PC-9 (cell line): ENCODE measurements around the gene ATP12A. TPM values are rescaled to one million over a fixed set of nuclear protein-coding genes. Genes with fewer than 3 reads are reported as not detected.

ENCODE experiments used
- BruUV-seq: library from RNA; stranded (reverse); fragments of 400-500 nt; replicated peaks from 2 replicates; lab custom pipeline; 2021; lab: Mats Ljungman, UMichigan
- CTCF ChIA-PET: fragments of 300-600 bp; sonication (Branson Sonifier 250); formaldehyde crosslinking; loops from one replicate; lab custom pipeline; 2022; ENCODE audit warnings: antibody characterized with exemption; lab: Charles Lee
- POLR2A ChIA-PET: fragments of 300-600 bp; sonication (Branson Sonifier 250); formaldehyde crosslinking; loops from one replicate; lab custom pipeline; 2022; ENCODE audit warnings: antibody characterized with exemption; ENCODE audit not compliant: unreplicated experiment; lab: Charles Lee
- DNase-seq, 2 experiments: peaks; one replicate each; pipeline versions ENCODE4 v3.0.0 to v3.0.0-alpha.2; 2015 to 2022; ENCODE audit warnings: mixed read lengths in 1 of 2
- H2AFZ ChIP-seq: fragments of 200-600 bp; sonication (generic); 2 replicates; pipeline ENCODE4 v1.8.1; 2017; ENCODE audit warnings: antibody characterized with exemption
- H3F3A ChIP-seq: fragments of 200-600 bp; sonication (generic); 2 replicates; pipeline ENCODE4 v1.8.1; 2017; ENCODE audit warnings: antibody characterized with exemption, mild to moderate bottlenecking, low read depth; ENCODE audit not compliant: insufficient read depth
- H3K27ac ChIP-seq: fragments of 200-600 bp; sonication (generic); 2 replicates; pipeline ENCODE4 v1.6.1; 2016; ENCODE audit warnings: mixed run types
- H3K27me3 ChIP-seq: fragments of 200-600 bp; sonication (generic); 2 replicates; pipeline ENCODE4 v1.6.1; 2016; ENCODE audit warnings: low read depth, mixed run types; ENCODE audit not compliant: insufficient read depth
- H3K36me3 ChIP-seq: fragments of 200-600 bp; sonication (generic); 2 replicates; pipeline ENCODE4 v1.6.1; 2016; ENCODE audit warnings: low read depth, mixed run types
- H3K4me1 ChIP-seq: fragments of 200-600 bp; sonication (generic); replicated peaks from 2 replicates; pipeline ENCODE4 v1.6.1; 2016; ENCODE audit warnings: mixed run types; ENCODE audit not compliant: insufficient read depth
- H3K4me2 ChIP-seq: fragments of 200-600 bp; sonication (generic); 2 replicates; pipeline ENCODE4 v1.6.1; 2017; ENCODE audit warnings: mixed run types
- H3K4me3 ChIP-seq: fragments of 200-600 bp; sonication (generic); 2 replicates; pipeline ENCODE4 v1.6.1; 2016; ENCODE audit warnings: mixed run types
- H3K79me2 ChIP-seq: fragments of 200-600 bp; sonication (generic); 2 replicates; pipeline ENCODE4 v1.6.1; 2017; ENCODE audit warnings: low read depth, mixed run types
- H3K9me2 ChIP-seq: fragments of 200-600 bp; sonication (generic); 2 replicates; pipeline ENCODE4 v1.8.1; 2017; ENCODE audit warnings: mild to moderate bottlenecking; ENCODE audit not compliant: insufficient read depth
- H3K9me3 ChIP-seq: fragments of 200-600 bp; sonication (generic); 2 replicates; pipeline ENCODE4 v1.8.1; 2016; ENCODE audit warnings: low read depth; ENCODE audit not compliant: insufficient read depth
- H4K20me1 ChIP-seq: fragments of 200-600 bp; sonication (generic); 2 replicates; pipeline ENCODE4 v1.8.1; 2017; ENCODE audit not compliant: insufficient read depth
- CTCF ChIP-seq: fragments of 200-600 bp; sonication (generic); conservative IDR thresholded peaks from 2 replicates; pipeline ENCODE4 v1.6.1; 2017; ENCODE audit warnings: mixed run types, antibody characterized with exemption, mild to moderate bottlenecking, moderate library complexity
- EZH2 ChIP-seq: fragments of 200-600 bp; sonication (generic); IDR thresholded peaks from 2 replicates; pipeline ENCODE4 v1.8.0; 2017; ENCODE audit warnings: antibody characterized with exemption, low read depth
- intact Hi-C: fragments of 100-400 bp; cut with micrococcal nuclease; formaldehyde crosslinking; loops from one replicate; pipeline ENCODE4 v1.10.0; 2022; ENCODE audit not compliant: unreplicated experiment
- total RNA-seq: library from RNA; stranded (reverse); gene quantifications from 2 replicates; pipeline ENCODE4 v1.2.3, GENCODE V29; 2021

The ATP12A gene
- total RNA-seq, 1 experiment from 2014 or later = 0.09 TPM

DNA sequence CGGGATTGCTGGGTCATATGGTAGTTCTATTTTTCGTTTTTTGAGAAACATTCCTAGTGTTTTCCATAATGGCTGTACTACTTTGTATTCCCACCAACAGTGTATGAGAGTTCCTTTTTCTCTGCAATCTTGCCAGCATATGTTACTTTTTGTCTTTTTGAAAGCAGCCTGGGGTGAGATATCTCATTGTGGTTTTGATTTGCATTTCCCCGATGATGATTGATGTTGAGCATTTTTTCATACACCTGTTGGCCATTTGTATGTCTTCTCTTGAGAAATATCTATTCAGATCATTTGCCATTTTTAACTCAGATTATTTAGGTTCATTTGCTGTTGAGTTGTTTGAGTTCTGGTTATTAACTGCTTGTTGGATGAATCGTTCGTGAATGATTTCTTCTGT lies 18.5 kb upstream of the ATP12A start:
- Histone ChIP-seq H3K4me3 (no peak overlapping the region), H3K27me3 (no peaks in the 10 kb centered on the region), H2AFZ (no peak overlapping the region), H3K9me3 (no peaks in the 10 kb centered on the region), H3F3A (no peaks in the 10 kb centered on the region; the same call in 1 of the 2 replicates), H3K4me2 (no peak overlapping the region), H3K79me2 (no peaks in the 10 kb centered on the region), H3K36me3 (no peaks in the 10 kb centered on the region), H4K20me1 (no peaks in the 10 kb centered on the region), H3K27ac (no peak overlapping the region), H3K4me1 (peaks cover 14% of the 10 kb centered on the region; the same call in 1 of the 2 replicates), H3K9me2 (no peaks in the 10 kb centered on the region)
- no TSS peak for BruUV-seq
- TF ChIP-seq CTCF (no peak), EZH2 (no peak)
- POLR2A ChIA-PET = no interaction called here
- CTCF ChIA-PET = no interaction called here
- intact Hi-C loops = no loop called here
- no peak for DNase-seq

DNA sequence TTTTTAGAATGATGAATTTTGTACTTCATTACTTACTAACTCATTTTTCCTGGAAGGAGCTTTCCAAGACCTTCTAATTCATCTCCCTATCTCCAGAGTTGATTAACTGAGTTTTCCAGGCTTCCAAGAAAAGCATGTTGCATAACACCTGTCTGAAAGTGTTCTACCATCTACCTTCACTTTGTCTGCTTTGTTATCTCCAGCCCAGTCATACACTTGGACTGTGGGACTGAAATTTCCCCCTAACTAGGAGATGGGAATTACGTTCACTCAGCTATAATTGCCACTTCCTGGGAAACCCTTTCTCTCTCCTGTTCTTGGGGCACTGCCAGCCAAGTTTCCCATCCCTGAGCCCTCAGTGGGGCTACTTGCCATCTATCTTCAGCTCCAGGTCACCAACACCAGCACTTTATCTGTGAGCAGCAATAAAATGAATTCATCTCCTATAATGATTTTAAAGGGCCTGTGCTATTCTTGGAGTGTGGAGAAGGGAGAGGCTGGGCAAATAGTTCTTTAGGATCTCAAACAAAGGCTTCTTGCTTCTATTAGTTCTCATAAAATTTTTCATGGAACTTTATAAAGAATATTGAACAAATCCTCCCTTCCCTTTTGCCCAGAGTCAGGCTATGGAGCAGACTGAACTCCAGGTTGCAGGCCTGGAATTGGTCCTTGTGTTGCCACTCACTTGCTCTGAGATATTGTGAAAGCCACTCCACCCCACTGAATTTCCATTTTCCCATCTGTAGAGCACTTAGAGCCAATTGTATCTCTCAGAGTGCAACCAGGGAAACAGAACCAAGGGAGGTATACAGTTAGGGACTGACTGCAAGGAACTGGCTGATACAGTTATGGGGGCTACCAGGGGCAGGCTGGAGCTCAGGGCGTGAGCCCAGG lies 17.8 kb upstream of the ATP12A start:
- CTCF ChIA-PET = interaction anchor here (0.6 kb wide), 1 partner anchor 361 kb away, joined by 3 read pairs; no protein-coding TSS in a partner anchor
- H3F3A ChIP-seq = no peaks in the 10 kb centered on the region; the same call in 1 of the 2 replicates

DNA sequence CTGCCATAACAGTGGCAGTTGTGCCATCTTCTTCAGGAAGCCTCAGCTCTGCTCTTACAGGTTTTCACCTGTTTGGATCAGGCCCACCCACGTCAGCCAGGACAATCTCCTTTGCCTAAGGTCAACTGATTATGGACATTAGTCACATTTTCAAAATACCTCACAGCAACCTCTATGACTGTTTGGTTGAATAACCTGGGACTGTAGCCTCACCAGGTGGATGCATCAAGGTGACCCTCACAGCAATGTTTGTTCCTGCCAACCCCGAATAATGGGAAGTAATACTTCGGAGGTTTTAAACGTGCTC lies 17.2 kb upstream of the ATP12A start:
- Histone ChIP-seq H3K27me3 (no peaks in the 10 kb centered on the region), H3K27ac (no peak overlapping the region), H3F3A (no peaks in the 10 kb centered on the region; the same call in 1 of the 2 replicates), H3K36me3 (no peaks in the 10 kb centered on the region), H3K9me2 (no peaks in the 10 kb centered on the region), H3K79me2 (no peaks in the 10 kb centered on the region), H4K20me1 (no peaks in the 10 kb centered on the region), H3K9me3 (no peaks in the 10 kb centered on the region), H3K4me1 (peaks cover 14% of the 10 kb centered on the region; the same call in 1 of the 2 replicates), H3K4me2 (no peak overlapping the region), H3K4me3 (no peak overlapping the region), H2AFZ (no peak overlapping the region)
- intact Hi-C loops = no loop called here
- BruUV-seq = no TSS peak
- ChIA-PET CTCF (interaction anchor here (0.6 kb wide), 1 partner anchor 361 kb away, joined by 3 read pairs; no protein-coding TSS in a partner anchor), POLR2A (no interaction called here)
- TF ChIP-seq CTCF (no peak), EZH2 (no peak)
- no peak for DNase-seq

More for the DNA sequence above, 17.8 kb upstream of the ATP12A start:
- H3K4me3 ChIP-seq = no peak overlapping the region
- H3K36me3 ChIP-seq = no peaks in the 10 kb centered on the region
- POLR2A ChIA-PET = no interaction called here
- no TSS peak for BruUV-seq
- H3K4me2 ChIP-seq = no peak overlapping the region
- no peak overlapping the region for H3K27ac ChIP-seq
- TF ChIP-seq CTCF (no peak), EZH2 (no peak)
- H3K27me3 ChIP-seq = no peaks in the 10 kb centered on the region
- H3K4me1 ChIP-seq = peaks cover 14% of the 10 kb centered on the region; the same call in 1 of the 2 replicates
- no peaks in the 10 kb centered on the region for H4K20me1 ChIP-seq
- H3K79me2 ChIP-seq = no peaks in the 10 kb centered on the region
- no peaks in the 10 kb centered on the region for H3K9me3 ChIP-seq
- DNase-seq = no peak
- no peak overlapping the region for H2AFZ ChIP-seq
- intact Hi-C loops = no loop called here
- H3K9me2 ChIP-seq = no peaks in the 10 kb centered on the region
